GM23338 (cell line): ENCODE results near the gene FOXL2. TPM values are rescaled to one million over a fixed set of nuclear protein-coding genes. Genes with fewer than 3 reads are reported as not detected.

Source experiments
- ATAC-seq: fragments of 200-7000 bp; cut with Tn5 transposase; 3 replicates; pipeline ENCODE4 v1.9.1; 2020
- DNase-seq: peaks from one replicate; pipeline ENCODE4 v3.0.0-alpha.2; 2015; ENCODE audit warnings: low spot score
- H2AFZ ChIP-seq: fragments of 200-600 bp; sonication (generic); 2 replicates; pipeline ENCODE4 v1.8.0; 2016; ENCODE audit warnings: antibody characterized with exemption, mild to moderate bottlenecking, moderate library complexity
- H3F3A ChIP-seq: fragments of 200-600 bp; sonication (generic); replicated peaks from 2 replicates; pipeline ENCODE4 v1.8.0; 2017; ENCODE audit warnings: antibody characterized with exemption, mixed run types, low read depth
- H3K27ac ChIP-seq: fragments of 200-600 bp; sonication (generic); 2 replicates; pipeline ENCODE4 v1.6.1; 2016; ENCODE audit warnings: low read depth
- H3K27me3 ChIP-seq: fragments of 200-600 bp; sonication (generic); 2 replicates; pipeline ENCODE4 v1.8.0; 2016; ENCODE audit warnings: mild to moderate bottlenecking, mixed run types, moderate library complexity; ENCODE audit not compliant: insufficient read depth
- H3K36me3 ChIP-seq: fragments of 200-600 bp; sonication (generic); 2 replicates; pipeline ENCODE4 v1.8.0; 2016; ENCODE audit warnings: mild to moderate bottlenecking; ENCODE audit not compliant: insufficient read depth
- H3K4me1 ChIP-seq: fragments of 200-600 bp; sonication (generic); 2 replicates; pipeline ENCODE4 v1.8.0; 2016; ENCODE audit warnings: mild to moderate bottlenecking, moderate library complexity; ENCODE audit not compliant: insufficient read depth
- H3K4me2 ChIP-seq: fragments of 200-600 bp; sonication (generic); 2 replicates; pipeline ENCODE4 v1.7.1; 2017; ENCODE audit warnings: mixed run types
- H3K4me3 ChIP-seq: fragments of 200-600 bp; sonication (generic); 2 replicates; pipeline ENCODE4 v1.6.1; 2016; ENCODE audit warnings: mixed run types
- H3K79me2 ChIP-seq: fragments of 200-600 bp; sonication (generic); replicated peaks from 2 replicates; pipeline ENCODE4 v1.8.0; 2017; ENCODE audit warnings: mild to moderate bottlenecking; ENCODE audit not compliant: insufficient read depth
- H3K9me2 ChIP-seq: fragments of 200-600 bp; sonication (generic); 2 replicates; pipeline ENCODE4 v1.8.0; 2017; ENCODE audit not compliant: insufficient read depth
- H4K20me1 ChIP-seq: fragments of 200-600 bp; sonication (generic); replicated peaks from 2 replicates; pipeline ENCODE4 v1.8.0; 2017; ENCODE audit warnings: mild to moderate bottlenecking; ENCODE audit not compliant: insufficient read depth
- H3K27ac Mint-ChIP-seq: 2 replicates; pipeline ENCODE4 v1.8.0; 2020; ENCODE audit warnings: inconsistent platforms, mild to moderate bottlenecking, moderate library complexity, mixed read lengths
- H3K27me3 Mint-ChIP-seq: 3 replicates; pipeline ENCODE4 v1.8.0; 2022; ENCODE audit warnings: low read depth, mild to moderate bottlenecking, moderate library complexity, mixed read lengths, inconsistent platforms; ENCODE audit not compliant: insufficient read depth, poor library complexity
- H3K36me3 Mint-ChIP-seq: 3 replicates; pipeline ENCODE4 v1.8.0; 2021; ENCODE audit warnings: low read depth, mild to moderate bottlenecking, inconsistent platforms, moderate library complexity, mixed read lengths
- H3K4me1 Mint-ChIP-seq: 3 replicates; pipeline ENCODE4 v1.8.0; 2020; ENCODE audit warnings: mild to moderate bottlenecking, inconsistent platforms, mixed read lengths
- H3K4me3 Mint-ChIP-seq: 3 replicates; pipeline ENCODE4 v1.8.0; 2021; ENCODE audit warnings: moderate library complexity, mild to moderate bottlenecking, inconsistent platforms, mixed read lengths
- H3K9me3 Mint-ChIP-seq: 3 replicates; pipeline ENCODE4 v1.8.0; 2020; ENCODE audit warnings: moderate library complexity, mild to moderate bottlenecking, inconsistent platforms, mixed read lengths
- CREB1 ChIP-seq: fragments of 250-450 bp; sonication (Bioruptor Pico); IDR thresholded peaks from 2 replicates; pipeline ENCODE4 v1.5.0; 2020; ENCODE audit warnings: low read depth, mild to moderate bottlenecking, moderate library complexity
- CTCF ChIP-seq, 2 experiments: fragments of 200-600 bp in 1 of 2; sonication (generic) in 1 of 2; conservative IDR thresholded peaks; 2 replicates each; pipeline versions ENCODE4 v1.5.1 to v1.6.1; 2016 to 2017; ENCODE audit warnings: antibody characterized with exemption in 2 of 2, low read depth in 2 of 2, mild to moderate bottlenecking in 2 of 2, moderate library complexity in 1 of 2
- EZH2 ChIP-seq: fragments of 200-600 bp; sonication (generic); IDR thresholded peaks from one replicate; pipeline ENCODE4 v1.8.0; 2017; ENCODE audit warnings: antibody characterized with exemption, mild to moderate bottlenecking, low read depth; ENCODE audit not compliant: unreplicated experiment
- EZH2phosphoT487 ChIP-seq: fragments of 200-600 bp; sonication (generic); IDR thresholded peaks from one replicate; pipeline ENCODE4 v1.8.1; 2018; ENCODE audit warnings: antibody characterized with exemption; ENCODE audit not compliant: unreplicated experiment
- JUNB ChIP-seq: IDR thresholded peaks from one replicate; pipeline ENCODE4 v1.6.1; 2016; ENCODE audit warnings: antibody characterized with exemption; ENCODE audit not compliant: unreplicated experiment
- NANOG ChIP-seq: IDR thresholded peaks from 2 replicates; pipeline ENCODE4 v1.6.1; 2016; ENCODE audit warnings: antibody characterized with exemption, borderline replicate concordance
- POLR2AphosphoS5 ChIP-seq: IDR thresholded peaks from 2 replicates; pipeline ENCODE4 v1.6.1; 2016; ENCODE audit warnings: antibody characterized with exemption, low read depth
- ZNF331 ChIP-seq: fragments of 250-450 bp; sonication (Bioruptor Pico); IDR thresholded peaks from 2 replicates; pipeline ENCODE4 v1.5.0; 2020; ENCODE audit warnings: low read depth, mild to moderate bottlenecking, moderate library complexity
- polyA plus RNA-seq: library from polyadenylated mRNA; unstranded; fragments of >200 nt; fragmentation: Nextera tagmentation; extraction: Ambion mirVana; gene quantifications from 2 replicates; pipeline ENCODE4 v1.2.1, GENCODE V29; 2016
- total RNA-seq: library from RNA; depleted of rRNA; stranded (reverse); fragments of >200 nt; shearing (Covaris generic); gene quantifications from 2 replicates; pipeline ENCODE4 v1.2.3, GENCODE V29; 2014
- TF ChIP-seq, protein P1 (sequence below): IDR thresholded peaks from 2 replicates; pipeline ENCODE4 v1.6.1; 2016; ENCODE audit warnings: antibody characterized with exemption

The FOXL2 gene
- total and polyA plus RNA-seq, 2 experiments from 2014 or later: 0.89 to 3.5 TPM

DNA sequence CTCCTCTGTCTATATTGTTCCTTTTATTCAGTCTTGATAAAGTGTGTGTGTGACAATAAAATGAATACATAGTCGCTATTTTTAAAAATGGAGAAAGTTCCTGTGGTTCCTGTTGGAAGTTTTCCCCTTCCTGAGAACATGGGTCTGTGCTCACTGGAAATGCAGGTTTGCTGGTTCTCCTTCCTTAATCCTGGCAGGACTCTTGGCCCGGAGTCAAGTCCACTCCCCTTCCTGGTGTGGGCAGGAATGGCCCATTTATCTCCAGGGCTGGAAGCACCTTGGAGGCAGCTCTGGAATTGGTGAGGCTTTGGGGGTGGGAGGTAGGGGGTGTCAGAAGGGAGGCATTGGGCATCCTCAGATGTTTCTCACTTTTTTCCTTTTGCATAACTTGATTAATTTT lies 30.1 kb downstream of the FOXL2 start:
- H3K9me3 Mint-ChIP-seq: no peaks in the 10 kb centered on the region
- Histone ChIP-seq H3K27ac (no peak overlapping the region), H3K79me2 (no peaks in the 10 kb centered on the region), H3K4me3 (no peak overlapping the region), H2AFZ (no peak overlapping the region), H3K4me1 (no peaks in the 10 kb centered on the region), H3K36me3 (no peaks in the 10 kb centered on the region), H3F3A (no peaks in the 10 kb centered on the region), H3K27me3 (0 out of 2 replicates have a peak, but pooled peaks cover 4% of the 10 kb centered on the region), H3K4me2 (no peak overlapping the region), H3K9me2 (no peaks in the 10 kb centered on the region), H4K20me1 (no peaks in the 10 kb centered on the region)
- H3K4me3 Mint-ChIP-seq: no peak overlapping the region; the same call in 2 of the 3 replicates
- H3K27me3 Mint-ChIP-seq: peaks cover 4% of the 10 kb centered on the region
- H3K4me1 Mint-ChIP-seq: peaks cover 3% of the 10 kb centered on the region; the same call in 2 of the 3 replicates
- H3K36me3 Mint-ChIP-seq: no peaks in the 10 kb centered on the region
- H3K27ac Mint-ChIP-seq: no peak overlapping the region
- TF ChIP-seq CREB1 (CRISPR knock-in tag) (no peak), ZNF331 (CRISPR knock-in tag) (no peak), JUNB (no peak), EZH2phosphoT487 (no peak), EZH2 (no peak), NANOG (no peak), POLR2AphosphoS5 (no peak)
- TF ChIP-seq, protein P1, sequence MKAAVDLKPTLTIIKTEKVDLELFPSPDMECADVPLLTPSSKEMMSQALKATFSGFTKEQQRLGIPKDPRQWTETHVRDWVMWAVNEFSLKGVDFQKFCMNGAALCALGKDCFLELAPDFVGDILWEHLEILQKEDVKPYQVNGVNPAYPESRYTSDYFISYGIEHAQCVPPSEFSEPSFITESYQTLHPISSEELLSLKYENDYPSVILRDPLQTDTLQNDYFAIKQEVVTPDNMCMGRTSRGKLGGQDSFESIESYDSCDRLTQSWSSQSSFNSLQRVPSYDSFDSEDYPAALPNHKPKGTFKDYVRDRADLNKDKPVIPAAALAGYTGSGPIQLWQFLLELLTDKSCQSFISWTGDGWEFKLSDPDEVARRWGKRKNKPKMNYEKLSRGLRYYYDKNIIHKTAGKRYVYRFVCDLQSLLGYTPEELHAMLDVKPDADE: no peak
- ATAC-seq (no peak), DNase-seq (no peak)

DNA sequence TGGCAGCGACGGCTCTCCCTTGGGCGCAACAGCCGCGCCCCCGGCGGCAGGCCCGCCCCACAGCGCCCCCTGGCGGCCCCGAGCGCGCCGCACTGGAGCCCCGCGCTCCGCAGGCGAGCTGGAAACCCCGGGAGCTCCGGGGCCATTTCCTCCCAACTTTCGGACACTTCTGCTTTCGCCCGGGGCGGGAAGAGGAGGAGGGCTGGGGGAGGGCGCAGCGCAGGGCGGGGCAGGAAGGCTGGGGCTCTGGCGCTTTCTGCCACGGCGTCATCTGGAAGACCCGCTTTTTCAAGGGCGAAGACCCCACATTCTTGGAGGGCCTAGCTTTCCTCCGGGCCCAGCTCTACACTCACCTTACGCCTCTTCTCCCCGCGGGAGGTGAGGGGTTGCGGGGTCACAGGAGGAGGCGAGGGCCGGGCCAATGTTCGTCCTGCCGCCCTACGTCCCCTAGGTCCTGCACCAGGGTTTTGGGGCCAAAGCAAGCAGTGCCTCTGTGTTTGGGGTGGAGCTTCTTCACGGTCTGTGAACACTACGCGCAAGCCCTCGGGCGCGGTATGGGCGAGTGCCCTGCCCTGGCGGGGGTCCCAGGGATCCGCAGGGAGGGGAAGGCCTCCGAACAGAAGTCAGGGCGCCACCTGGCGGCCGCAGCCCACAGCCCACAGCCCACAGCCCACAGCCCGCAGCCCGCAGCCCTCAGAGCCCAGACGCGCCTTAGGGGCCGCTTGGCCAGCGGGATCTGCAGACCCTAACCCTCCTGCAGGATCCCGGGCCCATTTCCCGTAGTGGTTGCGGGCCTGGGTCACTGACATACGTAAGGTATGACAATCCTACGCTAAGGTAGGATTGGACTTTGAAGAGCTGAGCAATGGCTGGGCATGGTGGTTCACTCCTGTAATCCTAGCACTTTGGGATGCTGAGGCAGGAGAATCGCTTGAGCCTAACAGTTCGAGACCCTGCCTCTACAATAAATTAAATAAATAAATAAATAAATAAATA lies 31.1 kb downstream of the FOXL2 start:
- Mint-ChIP-seq H3K4me1 (peaks cover 3% of the 10 kb centered on the region; the same call in 2 of the 3 replicates), H3K9me3 (no peaks in the 10 kb centered on the region), H3K27me3 (peaks cover 6% of the 10 kb centered on the region), H3K27ac (peak overlapping the region; percentile 94), H3K4me3 (peak overlapping the region; percentile 88), H3K36me3 (no peaks in the 10 kb centered on the region)
- 0 out of 2 replicates have a peak, but pooled peaks cover 4% of the 10 kb centered on the region for H3K27me3 ChIP-seq
- DNase-seq (peak; percentile 96), ATAC-seq (peak; percentile 96)
- H3K79me2 ChIP-seq: no peaks in the 10 kb centered on the region
- H3K27ac ChIP-seq: peak overlapping the region; percentile 72; the same call in 1 of the 2 replicates
- TF ChIP-seq CTCF (conservative IDR thresholded peaks at IDR 0.05; ENCODE audit: low read depth in 2 of 2) (peak; percentile 75 to 87), POLR2AphosphoS5 (peak; percentile 36), EZH2 (no peak)
- no peaks in the 10 kb centered on the region for H3K9me2 ChIP-seq
- H4K20me1 ChIP-seq: no peaks in the 10 kb centered on the region
- H3K4me2 ChIP-seq: peak overlapping the region; percentile 97
- no peaks in the 10 kb centered on the region for H3K4me1 ChIP-seq
- peak overlapping the region; percentile 94 for H3K4me3 ChIP-seq
- H3F3A ChIP-seq: no peaks in the 10 kb centered on the region
- no peaks in the 10 kb centered on the region for H3K36me3 ChIP-seq
- peak overlapping the region; percentile 100 for H2AFZ ChIP-seq
